Activated naive CD8-positive, alpha-beta T cell treated with anti-CD3 and anti-CD28 coated beads, Interleukin-2, amount 50 U/mL, for 24 hours (primary cell): ENCODE measurements around the gene LEF1.

ENCODE experiments used
- ATAC-seq: fragments of 150-1000 bp; cut with Tn5 transposase; one replicate; pipeline ENCODE4 v1.10.0; 2021
- DNase-seq: peaks from one replicate; pipeline ENCODE4 v3.0.0; 2021
- H3K27ac Mint-ChIP-seq: one replicate; pipeline ENCODE4 v1.8.0; 2021; ENCODE audit warnings: mild to moderate bottlenecking, mixed read lengths
- H3K27me3 Mint-ChIP-seq: one replicate; pipeline ENCODE4 v1.8.0; 2021; ENCODE audit warnings: mixed read lengths
- H3K36me3 Mint-ChIP-seq: one replicate; pipeline ENCODE4 v1.8.0; 2021; ENCODE audit warnings: low read depth, mixed read lengths
- H3K4me1 Mint-ChIP-seq: one replicate; pipeline ENCODE4 v1.8.0; 2021; ENCODE audit warnings: mixed read lengths
- H3K4me3 Mint-ChIP-seq: one replicate; pipeline ENCODE4 v1.8.0; 2021; ENCODE audit warnings: mild to moderate bottlenecking, moderate library complexity, mixed read lengths
- H3K9me3 Mint-ChIP-seq: one replicate; pipeline ENCODE4 v1.8.0; 2021; ENCODE audit warnings: mixed read lengths

The LEF1 gene

DNA sequence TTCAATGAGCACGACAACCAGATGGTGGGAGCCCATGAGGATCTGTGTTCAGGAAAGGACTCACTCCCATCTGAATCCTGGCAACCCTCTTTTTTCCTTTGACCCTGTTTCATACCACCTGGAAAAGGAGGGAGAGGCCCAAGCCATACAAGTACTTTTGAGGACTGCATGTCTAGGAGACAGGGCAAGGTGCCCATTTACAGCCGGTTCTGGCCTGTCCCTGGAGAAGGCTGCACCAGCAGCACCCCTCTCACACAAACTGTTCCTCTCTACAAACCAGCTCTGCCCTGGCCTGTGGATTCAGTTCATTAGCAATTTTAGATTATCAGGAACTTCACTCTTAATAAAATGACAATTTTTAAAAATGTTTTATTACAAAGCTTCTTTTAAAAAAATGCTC is 121.5 kb downstream of the LEF1 start:
- no peak for DNase-seq
- Mint-ChIP-seq H3K27me3 (no peaks in the 10 kb centered on the region), H3K4me3 (no peak overlapping the region), H3K4me1 (peaks cover 76% of the 10 kb centered on the region), H3K9me3 (no peaks in the 10 kb centered on the region), H3K27ac (peak overlapping the region; percentile 61), H3K36me3 (peaks cover 22% of the 10 kb centered on the region)
- ATAC-seq: no peak

DNA sequence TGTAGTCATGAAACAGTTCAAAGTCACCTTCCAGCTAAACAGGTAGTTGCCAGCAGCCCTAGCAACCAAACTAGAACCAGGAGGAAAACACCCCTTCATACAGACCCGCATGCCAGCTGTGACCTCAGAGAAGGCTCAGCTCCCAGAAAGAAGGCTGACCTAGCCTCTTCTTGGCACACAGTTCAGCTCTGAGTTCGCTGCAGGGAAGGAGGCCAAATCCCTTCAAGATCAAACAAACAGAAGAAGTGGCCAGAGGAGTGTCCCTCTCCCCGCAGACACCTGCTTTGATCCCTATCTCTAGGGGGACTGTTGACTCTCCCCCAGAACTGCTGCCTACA is 123.1 kb downstream of the LEF1 start:
- no peaks in the 10 kb centered on the region for H3K9me3 Mint-ChIP-seq
- peaks cover 19% of the 10 kb centered on the region for H3K36me3 Mint-ChIP-seq
- H3K27ac Mint-ChIP-seq: peak overlapping the region; percentile 84
- no peaks in the 10 kb centered on the region for H3K27me3 Mint-ChIP-seq
- peaks cover 62% of the 10 kb centered on the region for H3K4me1 Mint-ChIP-seq
- peak; percentile 60 for ATAC-seq
- no peak overlapping the region for H3K4me3 Mint-ChIP-seq
- DNase-seq: no peak

DNA sequence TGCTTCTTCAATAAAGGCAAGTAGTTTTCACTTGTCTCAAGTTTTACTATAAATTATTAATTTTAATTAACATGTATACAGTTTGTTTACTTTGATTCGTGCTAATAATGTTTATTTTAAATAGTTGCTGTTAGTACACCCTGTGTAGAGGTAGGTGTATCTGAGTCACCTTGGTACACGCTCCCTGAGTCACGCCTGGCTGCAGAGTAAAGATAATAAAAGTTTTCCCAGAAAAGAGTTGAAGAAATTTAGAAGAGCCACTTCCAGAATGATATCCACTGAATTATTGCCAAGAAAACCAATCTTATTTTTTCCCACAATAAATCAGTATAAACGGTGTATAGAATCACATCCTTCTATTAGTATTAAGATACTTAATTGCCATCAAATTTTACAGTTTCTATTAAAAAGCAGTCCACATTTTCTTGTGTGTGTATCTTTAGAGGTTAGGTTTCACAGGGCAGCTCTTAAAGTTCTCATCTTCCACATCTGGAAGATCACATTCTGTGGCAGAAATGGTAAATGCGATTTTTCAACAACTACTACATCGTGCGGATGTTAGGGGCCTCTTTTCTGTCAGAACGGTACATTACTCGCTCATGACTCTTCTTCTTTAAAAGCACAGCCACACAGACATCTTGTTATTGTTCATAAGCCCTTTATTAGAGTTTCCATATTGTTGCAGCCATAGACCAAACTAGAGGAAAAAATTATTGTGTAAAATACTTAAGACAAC is 123.6 kb downstream of the LEF1 start:
- peak; percentile 62 for ATAC-seq
- Mint-ChIP-seq H3K4me3 (no peak overlapping the region), H3K9me3 (no peaks in the 10 kb centered on the region), H3K27ac (peak overlapping the region; percentile 84), H3K36me3 (peaks cover 19% of the 10 kb centered on the region), H3K4me1 (peaks cover 56% of the 10 kb centered on the region), H3K27me3 (no peaks in the 10 kb centered on the region)
- DNase-seq: no peak

DNA sequence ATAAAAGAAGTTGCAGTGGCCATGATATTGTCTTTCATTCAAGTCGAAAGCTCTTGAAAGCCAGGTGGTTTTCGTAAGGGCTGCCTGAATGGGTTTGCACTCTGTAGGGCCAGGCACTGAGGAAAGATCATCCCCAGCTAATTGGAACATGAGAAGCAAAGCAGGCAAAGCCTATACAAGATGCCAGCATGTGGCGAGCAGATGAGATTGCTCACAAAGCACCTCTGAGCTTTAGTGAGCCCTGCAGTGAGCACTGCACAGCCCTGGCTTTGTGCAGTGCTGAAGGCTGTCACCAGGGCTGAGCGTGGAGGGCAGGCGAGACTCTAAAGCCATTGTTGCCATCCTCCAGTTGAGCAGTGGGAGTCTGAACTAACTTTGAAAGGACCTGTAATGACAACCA is 125.2 kb downstream of the LEF1 start:
- no peaks in the 10 kb centered on the region for H3K27me3 Mint-ChIP-seq
- H3K27ac Mint-ChIP-seq: peak overlapping the region; percentile 84
- peaks cover 45% of the 10 kb centered on the region for H3K4me1 Mint-ChIP-seq
- no peak for DNase-seq
- peak; percentile 59 for ATAC-seq
- H3K4me3 Mint-ChIP-seq: no peak overlapping the region
- H3K36me3 Mint-ChIP-seq: peaks cover 11% of the 10 kb centered on the region
- no peaks in the 10 kb centered on the region for H3K9me3 Mint-ChIP-seq

DNA sequence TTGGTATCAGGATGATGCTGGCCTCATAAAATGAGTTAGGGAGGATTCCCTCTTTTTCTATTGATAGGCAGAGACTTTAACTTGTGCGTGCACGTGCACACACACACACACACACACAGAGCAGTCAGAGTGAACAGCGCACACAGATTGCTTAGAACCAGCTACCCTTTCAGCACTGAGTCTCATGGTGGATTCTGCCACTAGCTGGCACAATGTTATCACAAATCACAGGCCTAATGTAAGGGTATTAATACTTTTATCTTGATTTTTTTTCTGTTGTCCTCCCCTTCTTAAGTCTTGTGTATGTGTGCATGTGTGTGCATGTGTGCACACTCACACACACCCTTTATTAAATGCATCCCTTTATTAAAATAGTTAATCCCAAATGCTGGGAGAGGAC is 125.8 kb downstream of the LEF1 start:
- ATAC-seq (no peak), DNase-seq (no peak)
- Mint-ChIP-seq H3K4me3 (no peak overlapping the region), H3K27me3 (no peaks in the 10 kb centered on the region), H3K4me1 (peaks cover 46% of the 10 kb centered on the region), H3K27ac (peak overlapping the region; percentile 84), H3K9me3 (no peaks in the 10 kb centered on the region), H3K36me3 (peaks cover 7% of the 10 kb centered on the region)

DNA sequence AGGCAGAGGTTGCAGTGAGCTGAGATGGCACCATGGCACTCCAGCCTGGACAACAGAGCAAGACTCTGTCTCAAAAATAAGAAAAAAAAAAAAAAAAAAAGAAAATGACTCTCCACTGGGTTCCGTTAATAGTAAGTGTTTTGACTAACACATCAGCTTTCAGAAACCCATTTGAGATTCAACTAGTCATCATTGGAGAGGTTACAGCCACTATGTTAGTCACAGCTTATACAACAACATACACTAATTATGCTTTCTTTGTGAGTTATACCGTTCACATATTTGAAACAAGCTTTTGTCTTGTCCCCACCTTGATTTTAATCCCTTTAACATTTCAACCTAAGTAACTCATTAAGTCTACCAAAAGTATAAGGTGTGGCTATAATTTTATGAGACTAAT is 130.8 kb downstream of the LEF1 start:
- Mint-ChIP-seq H3K27ac (peak overlapping the region; percentile 89), H3K4me1 (peaks cover 60% of the 10 kb centered on the region), H3K27me3 (no peaks in the 10 kb centered on the region), H3K4me3 (no peak overlapping the region), H3K9me3 (no peaks in the 10 kb centered on the region), H3K36me3 (peaks cover 19% of the 10 kb centered on the region)
- DNase-seq (no peak), ATAC-seq (peak; percentile 58)

DNA sequence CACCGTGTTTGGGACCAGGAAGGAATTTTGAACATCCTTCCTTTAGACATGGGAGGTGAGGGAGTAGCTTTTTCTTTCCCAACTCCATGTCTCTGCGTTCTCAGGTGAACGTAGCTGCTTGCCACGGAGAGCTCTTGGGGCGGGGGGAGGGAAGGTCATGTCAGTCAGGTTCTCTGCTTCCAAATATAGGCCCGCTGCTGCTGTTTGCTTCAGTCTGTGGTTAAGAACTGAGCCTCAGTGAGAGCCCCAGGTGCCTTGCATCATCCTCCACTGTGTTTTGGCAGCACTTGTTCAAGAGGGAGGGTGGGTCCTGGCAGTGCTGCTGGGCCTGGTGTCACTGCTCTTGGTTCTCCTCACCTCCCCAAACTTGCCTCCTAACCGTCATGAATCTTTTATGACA is 132.5 kb downstream of the LEF1 start:
- H3K4me1 Mint-ChIP-seq: peaks cover 74% of the 10 kb centered on the region
- peaks cover 27% of the 10 kb centered on the region for H3K36me3 Mint-ChIP-seq
- H3K27ac Mint-ChIP-seq: peak overlapping the region; percentile 89
- DNase-seq (peak; percentile 67), ATAC-seq (peak; percentile 76)
- H3K9me3 Mint-ChIP-seq: no peaks in the 10 kb centered on the region
- H3K4me3 Mint-ChIP-seq: peak overlapping the region; percentile 62
- H3K27me3 Mint-ChIP-seq: no peaks in the 10 kb centered on the region

DNA sequence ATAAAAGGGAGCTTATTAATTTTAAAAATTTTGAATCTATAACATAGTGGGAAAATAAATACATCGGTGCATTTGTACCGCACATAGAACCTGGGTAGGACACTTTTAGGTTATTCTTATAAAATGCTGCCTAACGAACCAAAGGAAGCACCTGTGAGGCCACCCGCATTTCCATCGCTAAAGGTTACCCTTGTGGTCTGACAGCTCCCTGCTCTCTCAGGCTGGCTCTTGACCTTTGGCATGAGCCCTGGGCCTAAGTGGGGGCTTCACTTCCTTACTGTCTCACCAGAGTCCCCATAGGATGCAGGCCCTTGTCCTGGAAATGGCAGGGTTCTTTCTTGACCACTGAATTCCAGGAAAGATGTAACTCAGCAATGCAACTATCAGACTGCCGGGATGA is 133.0 kb downstream of the LEF1 start:
- ATAC-seq: peak; percentile 30
- Mint-ChIP-seq H3K36me3 (peaks cover 31% of the 10 kb centered on the region), H3K27ac (peak overlapping the region; percentile 89), H3K4me1 (peaks cover 79% of the 10 kb centered on the region), H3K27me3 (no peaks in the 10 kb centered on the region), H3K9me3 (no peaks in the 10 kb centered on the region), H3K4me3 (peak overlapping the region; percentile 62)
- DNase-seq: peak; percentile 55

DNA sequence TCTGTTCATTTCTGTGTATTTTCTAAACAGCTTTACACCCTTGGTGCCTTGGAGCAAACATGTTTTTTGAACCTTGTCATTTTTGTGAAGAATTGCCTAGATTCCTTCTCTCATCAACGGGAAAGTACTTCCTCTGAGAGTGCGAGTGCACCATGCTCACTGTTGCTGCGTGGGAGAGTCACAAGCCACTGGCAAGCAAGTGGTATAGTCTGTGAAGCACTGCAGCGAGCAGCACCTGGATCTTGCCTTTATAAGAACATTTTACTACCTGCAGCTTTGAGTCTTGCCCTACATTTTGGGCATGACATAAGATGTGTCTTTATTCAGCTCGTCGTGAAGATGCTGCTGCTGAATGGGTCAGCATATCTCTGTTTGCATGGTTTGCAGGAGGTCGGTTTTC is 134.2 kb downstream of the LEF1 start:
- no peak for ATAC-seq
- Mint-ChIP-seq H3K4me1 (peaks cover 91% of the 10 kb centered on the region), H3K4me3 (peak overlapping the region; percentile 55)

DNA sequence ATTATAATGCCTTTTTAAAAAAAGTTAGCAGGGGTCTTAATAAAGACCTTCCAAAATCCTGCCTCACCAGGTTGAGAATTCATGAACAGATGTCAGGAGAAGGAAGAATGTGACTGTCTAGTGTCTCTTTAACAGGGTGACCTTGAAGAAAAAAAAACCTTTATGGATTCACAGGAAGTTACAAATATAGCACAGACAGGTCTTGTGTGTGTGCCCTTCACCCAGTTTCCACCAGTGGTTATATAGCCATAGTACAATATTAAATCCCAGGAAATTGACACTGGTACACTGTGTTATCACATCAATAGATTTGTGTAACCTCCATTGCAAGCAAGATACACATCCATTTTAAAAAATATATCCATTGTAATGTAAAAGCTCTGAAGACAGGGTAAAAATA is 135.4 kb downstream of the LEF1 start:
- peaks cover 96% of the 10 kb centered on the region for H3K4me1 Mint-ChIP-seq
- no peaks in the 10 kb centered on the region for H3K9me3 Mint-ChIP-seq
- H3K27ac Mint-ChIP-seq: peak overlapping the region; percentile 20
- no peak for ATAC-seq
- no peak for DNase-seq
- H3K36me3 Mint-ChIP-seq: peaks cover 35% of the 10 kb centered on the region
- no peak overlapping the region for H3K4me3 Mint-ChIP-seq
- no peaks in the 10 kb centered on the region for H3K27me3 Mint-ChIP-seq

More for the DNA sequence above, 134.2 kb downstream of the LEF1 start:
- Mint-ChIP-seq H3K36me3 (peaks cover 33% of the 10 kb centered on the region), H3K27me3 (no peaks in the 10 kb centered on the region), H3K9me3 (no peaks in the 10 kb centered on the region), H3K27ac (peak overlapping the region; percentile 78)
- peak; percentile 36 for DNase-seq

DNA sequence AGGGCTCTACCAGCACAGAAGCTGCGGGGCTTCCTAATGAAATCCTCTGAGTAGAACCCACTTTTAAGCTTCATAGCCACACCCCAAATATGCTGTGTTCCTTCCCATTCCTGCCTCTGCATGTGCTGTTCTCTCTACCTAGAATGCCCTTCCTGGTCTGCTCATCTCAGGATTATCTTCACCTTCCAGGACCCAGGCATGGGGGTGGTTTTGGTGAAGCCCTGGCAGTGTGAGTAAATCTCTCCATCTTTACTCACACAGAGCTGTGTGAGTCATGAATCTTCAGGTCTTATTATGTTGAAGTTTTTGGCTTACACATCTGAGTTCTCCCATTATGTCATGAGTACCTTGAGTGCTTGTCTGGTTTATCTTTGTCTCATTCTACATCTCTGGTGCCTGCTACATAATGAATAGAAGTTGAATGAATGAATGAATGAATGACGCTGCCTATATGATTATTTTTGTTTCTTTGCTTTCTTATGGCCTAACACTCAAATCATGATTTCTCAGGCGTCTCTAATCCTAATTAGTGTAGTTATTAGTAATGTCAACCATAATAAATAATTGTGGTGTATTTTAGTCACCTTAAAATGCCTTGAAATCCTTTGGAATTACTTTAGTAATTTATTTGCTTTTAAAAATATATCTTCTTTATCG is 137.2 kb downstream of the LEF1 start:
- peak overlapping the region; percentile 39 for H3K4me3 Mint-ChIP-seq
- peak; percentile 56 for DNase-seq
- no peaks in the 10 kb centered on the region for H3K9me3 Mint-ChIP-seq
- ATAC-seq: peak; percentile 55
- H3K27me3 Mint-ChIP-seq: no peaks in the 10 kb centered on the region
- peak overlapping the region; percentile 88 for H3K27ac Mint-ChIP-seq
- peaks cover 80% of the 10 kb centered on the region for H3K4me1 Mint-ChIP-seq
- H3K36me3 Mint-ChIP-seq: peaks cover 40% of the 10 kb centered on the region

DNA sequence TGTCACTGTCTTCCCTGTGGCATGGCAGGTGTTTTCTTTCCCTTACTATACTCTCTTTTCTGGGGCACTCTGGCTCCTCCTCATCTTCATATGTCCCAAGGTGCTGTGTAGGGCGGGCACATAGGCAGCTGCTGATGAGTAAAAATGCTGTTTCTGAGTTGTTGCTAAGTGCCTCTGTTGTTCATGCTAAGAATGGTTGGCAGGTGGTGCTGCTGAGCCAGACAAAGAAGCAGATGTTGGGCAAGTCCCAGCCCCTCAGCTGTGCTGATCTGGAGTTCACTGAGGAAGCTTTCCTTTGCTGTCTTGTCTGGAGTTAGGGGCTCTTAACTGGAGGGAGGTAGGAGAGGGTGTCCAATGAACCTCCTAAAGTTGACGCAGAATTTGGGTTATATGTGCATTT is 138.4 kb downstream of the LEF1 start:
- Mint-ChIP-seq H3K27me3 (no peaks in the 10 kb centered on the region), H3K4me1 (peaks cover 68% of the 10 kb centered on the region), H3K27ac (peak overlapping the region; percentile 88), H3K4me3 (peak overlapping the region; percentile 47), H3K36me3 (peaks cover 45% of the 10 kb centered on the region), H3K9me3 (no peaks in the 10 kb centered on the region)
- DNase-seq (peak; percentile 65), ATAC-seq (peak; percentile 81)

DNA sequence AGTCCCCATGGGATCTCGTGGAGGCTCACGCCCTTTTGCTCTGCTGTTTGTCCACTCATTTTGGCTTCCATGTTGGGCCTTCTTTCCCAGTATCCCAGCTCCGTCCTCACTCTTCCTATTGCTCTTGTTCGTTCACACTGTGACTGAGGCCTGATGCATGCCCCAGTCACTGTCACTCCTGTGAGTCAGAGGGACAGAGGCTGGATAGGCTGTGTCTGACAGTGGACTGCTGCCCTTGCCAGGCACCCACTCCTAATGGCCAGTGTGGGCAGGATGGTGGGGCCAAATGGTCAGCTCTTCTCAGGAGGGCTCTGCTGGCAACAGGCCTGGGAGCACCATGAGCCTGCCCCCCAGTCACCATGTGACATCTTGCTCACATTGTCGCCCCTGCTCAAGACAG is 139.0 kb downstream of the LEF1 start:
- peak overlapping the region; percentile 88 for H3K27ac Mint-ChIP-seq
- H3K27me3 Mint-ChIP-seq: no peaks in the 10 kb centered on the region
- H3K9me3 Mint-ChIP-seq: no peaks in the 10 kb centered on the region
- peaks cover 63% of the 10 kb centered on the region for H3K4me1 Mint-ChIP-seq
- H3K36me3 Mint-ChIP-seq: peaks cover 43% of the 10 kb centered on the region
- peak overlapping the region; percentile 47 for H3K4me3 Mint-ChIP-seq
- no peak for DNase-seq
- peak; percentile 35 for ATAC-seq

DNA sequence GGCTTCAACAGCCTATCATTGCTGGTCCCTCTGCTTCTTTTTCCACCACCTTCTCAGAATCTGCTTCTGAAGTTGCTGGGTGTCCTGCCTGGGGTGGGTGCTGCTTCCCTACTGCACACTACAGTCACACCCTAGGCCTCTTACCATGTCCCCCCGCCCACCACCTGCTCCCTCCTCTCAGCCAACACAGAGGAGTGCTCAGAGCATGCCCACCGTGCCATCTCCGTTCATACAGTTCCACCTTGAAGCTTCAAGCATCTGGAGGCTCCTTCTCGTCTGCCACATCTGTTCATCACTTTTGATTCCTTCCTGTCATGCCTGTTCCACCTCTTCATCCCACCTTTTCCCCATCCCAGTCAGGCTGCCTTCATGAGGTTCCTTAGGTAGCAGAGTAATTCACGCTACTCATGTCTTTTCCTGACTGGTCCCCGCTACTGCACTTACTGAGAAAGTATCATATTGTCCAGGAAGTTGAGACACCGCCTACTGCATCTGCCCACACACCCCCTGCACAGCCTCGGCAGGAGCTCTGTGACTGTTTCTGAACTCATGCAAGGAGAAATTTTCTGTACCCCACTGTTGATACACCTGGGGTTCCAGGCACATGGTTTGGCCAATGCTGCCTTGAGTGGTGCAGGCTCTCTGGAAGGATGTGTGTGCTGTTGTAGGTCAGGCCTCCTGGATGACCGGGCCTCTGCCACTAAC is 139.6 kb downstream of the LEF1 start:
- peak; percentile 35 for DNase-seq
- H3K4me1 Mint-ChIP-seq: peaks cover 57% of the 10 kb centered on the region
- H3K27me3 Mint-ChIP-seq: no peaks in the 10 kb centered on the region
- peak; percentile 17 for ATAC-seq
- no peaks in the 10 kb centered on the region for H3K9me3 Mint-ChIP-seq
- peak overlapping the region; percentile 47 for H3K4me3 Mint-ChIP-seq
- H3K36me3 Mint-ChIP-seq: peaks cover 43% of the 10 kb centered on the region
- peak overlapping the region; percentile 88 for H3K27ac Mint-ChIP-seq

DNA sequence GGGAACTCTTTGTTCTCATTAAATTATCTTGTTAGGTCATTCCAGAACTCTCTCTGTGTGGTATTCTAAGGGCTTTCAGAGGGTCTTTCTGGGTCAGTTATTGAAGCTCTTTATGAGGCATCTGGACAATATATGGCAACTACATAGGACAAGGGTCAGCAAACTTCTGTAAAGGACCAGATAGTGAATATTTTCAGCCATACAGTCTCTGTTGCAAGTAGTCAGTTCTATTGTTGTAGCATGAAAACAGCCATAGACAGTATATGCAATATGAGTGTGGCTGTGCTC is 143.9 kb downstream of the LEF1 start:
- H3K36me3 Mint-ChIP-seq: peaks cover 35% of the 10 kb centered on the region
- ATAC-seq (no peak), DNase-seq (no peak)
- H3K4me3 Mint-ChIP-seq: no peak overlapping the region
- H3K9me3 Mint-ChIP-seq: no peaks in the 10 kb centered on the region
- H3K4me1 Mint-ChIP-seq: peaks cover 16% of the 10 kb centered on the region
- no peaks in the 10 kb centered on the region for H3K27me3 Mint-ChIP-seq
- H3K27ac Mint-ChIP-seq: no peak overlapping the region
